Regular cardiac myocyte (primary cell): ENCODE measurements around the gene CCDC110. TPM values are rescaled to one million over a fixed set of nuclear protein-coding genes. Genes with fewer than 3 reads are reported as not detected.

Experiments
- total RNA-seq: library from RNA; depleted of rRNA; stranded (reverse); fragments of >200 nt; gene quantifications from 2 replicates; pipeline ENCODE4 v1.2.3, GENCODE V29; 2014

The CCDC110 gene
- total RNA-seq: 2.3 and 20.3 TPM in 2 replicates

DNA sequence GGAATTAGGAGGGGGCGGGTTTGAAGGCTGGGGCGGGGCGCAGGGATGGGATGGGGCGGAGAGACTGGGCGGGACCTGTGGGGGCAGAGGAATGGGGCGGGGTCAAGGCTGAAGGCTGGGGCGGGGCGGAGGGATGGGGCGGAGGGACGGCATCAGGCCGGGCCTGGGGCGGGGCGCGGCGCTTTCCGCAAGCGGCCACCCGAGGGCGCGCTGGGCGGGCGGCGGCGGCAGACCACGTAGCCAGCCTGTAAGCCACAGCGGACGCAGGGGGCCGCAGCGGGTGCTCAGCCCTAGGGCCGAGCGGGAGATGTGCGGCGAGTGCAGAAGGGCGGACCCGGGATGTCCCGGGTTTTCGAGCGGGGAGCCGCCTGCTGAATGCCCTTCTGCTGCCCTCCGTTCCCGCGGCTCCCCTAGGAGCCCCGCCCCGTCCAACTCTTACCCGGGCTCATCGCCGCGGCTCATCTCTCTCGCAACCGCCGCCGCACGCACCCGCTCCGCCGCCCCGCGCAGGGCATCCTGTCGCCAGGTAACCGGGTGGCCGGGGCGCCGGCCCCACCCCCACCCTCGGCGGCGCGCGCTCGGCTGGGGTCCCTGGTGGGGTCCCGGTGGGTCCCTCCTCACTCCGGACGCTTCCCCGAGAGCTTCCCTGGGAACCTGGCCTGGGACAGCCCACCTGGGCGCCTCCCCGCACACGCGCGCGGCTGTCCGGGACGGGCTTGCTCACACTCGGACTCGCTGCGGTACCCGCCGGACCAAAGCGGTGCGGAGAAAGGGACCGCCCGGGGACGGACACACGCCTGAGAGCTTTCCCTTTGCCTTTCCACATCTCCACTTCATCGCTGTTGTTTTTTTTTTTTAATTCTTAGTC, at the start of gene CCDC110:
Gene CCDC110, minus strand, starts transcription at position 499 of the 868 bp plus-strand sequence. Its CDS starts 50 bp downstream, at position 449.

DNA sequence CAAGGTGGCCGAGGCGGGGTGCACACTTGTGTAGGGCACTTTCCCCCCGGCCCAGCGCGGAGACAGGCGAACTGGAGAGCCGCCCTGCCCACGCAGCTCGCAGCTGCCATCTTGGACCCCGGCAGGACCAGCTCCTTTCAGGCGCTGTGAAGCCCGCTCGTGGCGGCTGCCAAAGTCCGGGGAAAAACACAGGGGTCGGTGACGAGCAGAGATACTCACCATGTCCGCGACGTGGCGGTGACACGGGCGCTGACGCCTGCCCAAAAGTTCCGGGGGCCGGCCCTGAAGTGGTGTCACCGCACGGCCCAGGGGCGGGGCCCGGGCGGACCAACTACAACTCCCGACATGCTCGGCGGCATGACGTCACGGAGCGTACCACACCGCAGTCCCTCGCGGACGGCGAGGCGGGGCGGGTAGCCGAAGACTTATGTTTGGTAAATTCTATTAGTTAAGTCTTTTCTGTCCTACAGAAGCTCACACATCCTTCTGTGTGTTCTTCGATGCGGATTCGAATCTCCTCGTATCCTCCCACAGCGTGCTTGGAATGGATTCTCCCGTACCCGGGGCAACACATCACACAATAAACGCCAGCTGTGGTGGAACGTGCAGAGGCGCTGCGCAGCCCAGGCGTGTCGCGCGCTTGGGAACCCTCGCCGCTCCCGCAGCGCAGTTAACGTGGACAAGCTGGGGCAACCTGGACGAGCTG, 45.7 kb downstream of the CCDC110 start, which contains the start of gene UFSP2:
Gene UFSP2, minus strand, starts transcription at position 318 of the 706 bp plus-strand sequence. Its CDS starts 96 bp downstream, at position 222.

DNA sequence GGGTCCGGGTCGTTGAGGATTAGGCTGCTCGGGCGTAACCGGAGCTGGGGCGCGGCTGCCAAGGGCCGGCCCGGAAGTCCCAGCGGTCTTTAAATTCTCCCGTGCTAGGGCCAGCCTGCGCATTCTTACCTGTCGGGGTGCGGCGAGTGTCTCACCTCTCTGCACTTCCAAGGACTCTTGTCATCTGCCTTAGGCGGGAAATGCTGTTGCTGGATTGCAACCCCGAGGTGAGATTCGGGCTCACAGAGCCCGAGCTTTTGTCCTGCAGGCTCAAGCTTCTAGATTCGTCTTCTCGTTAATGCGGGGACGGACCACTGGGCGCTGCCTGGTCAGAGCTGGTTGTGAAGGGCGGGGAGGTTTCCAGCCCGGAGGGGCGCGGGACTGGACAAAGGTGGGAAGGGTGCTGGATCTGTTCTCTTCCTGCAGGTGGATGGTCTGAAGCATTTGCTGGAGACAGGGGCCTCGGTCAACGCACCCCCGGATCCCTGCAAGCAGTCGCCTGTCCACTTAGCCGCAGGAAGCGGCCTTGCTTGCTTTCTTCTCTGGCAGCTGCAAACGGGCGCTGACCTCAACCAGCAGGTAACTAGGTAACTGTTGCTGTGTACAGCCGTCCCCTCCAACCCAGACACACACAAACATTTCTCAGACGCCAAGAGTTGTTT, 74.7 kb downstream of the CCDC110 start, which contains the start of gene ANKRD37:
Gene ANKRD37, plus strand, starts transcription at position 118 of the 662 bp plus-strand sequence. Its CDS starts 83 bp downstream, at position 201.

DNA sequence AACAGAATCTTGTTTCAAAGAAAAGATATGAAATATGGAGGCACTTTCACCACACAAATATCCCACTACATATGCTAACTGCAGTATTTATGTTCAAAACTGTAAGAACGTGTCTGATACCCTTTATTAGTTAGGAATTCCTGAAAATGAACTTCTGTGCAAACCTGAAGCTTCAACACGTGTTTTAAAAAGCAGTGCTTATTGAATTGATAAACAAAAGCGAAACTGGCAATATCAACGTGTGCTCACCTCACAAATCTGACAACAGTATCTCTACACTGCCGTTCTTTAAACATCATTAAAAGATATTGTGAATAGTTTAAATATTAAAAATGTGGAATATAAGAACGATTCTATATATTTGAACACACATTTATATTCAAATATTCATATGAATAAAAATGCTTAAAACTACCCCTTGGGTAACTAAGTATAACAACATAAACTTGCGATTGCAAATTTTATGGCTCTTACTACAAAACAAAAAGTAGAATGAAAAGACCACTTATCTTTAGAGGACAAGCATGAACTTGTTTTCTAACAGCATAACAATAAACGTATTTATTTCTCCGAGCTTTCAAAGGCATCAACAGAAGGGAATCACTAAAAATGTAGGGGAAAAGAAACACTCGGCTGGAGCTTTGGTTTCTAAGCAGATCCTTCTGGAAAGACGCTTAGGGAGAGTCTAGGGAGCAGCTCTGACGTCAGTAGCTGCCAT, 76.1 kb downstream of the CCDC110 start, which contains the start of gene LRP2BP:
Gene LRP2BP, minus strand, starts transcription at position 687 of the 718 bp plus-strand sequence. CDS start 17,738 bp downstream, outside the sequence.

Other genes starting within 250 kb of the CCDC110 start
- gene LRP2BP, start 75.8 kb downstream of the CCDC110 start, total RNA-seq: 0.58 and 0.85 TPM in 2 replicates
- gene ANKRD37, start 74.9 kb downstream of the CCDC110 start, total RNA-seq: 15.3 and 41.2 TPM in 2 replicates
- 41.2 and 53.1 TPM in 2 replicates for gene UFSP2, start 45.8 kb downstream of the CCDC110 start, total RNA-seq
- gene PDLIM3, start 63.8 kb upstream of the CCDC110 start, total RNA-seq: 54.6 and 322 TPM in 2 replicates